Neuronal stem cell (in vitro differentiated cells): Measurements from ENCODE around the gene PDGFD.

Source experiments
- DNase-seq: peaks from one replicate; pipeline ENCODE4 v3.0.0-alpha.2; 2013; ENCODE audit warnings: low spot score
- H2AFZ ChIP-seq: one replicate; pipeline ENCODE4 v1.6.1; 2013; ENCODE audit warnings: mild to moderate bottlenecking, low read length, inconsistent platforms
- H2AK5ac ChIP-seq: 2 replicates; pipeline ENCODE4 v1.6.1; 2013; ENCODE audit warnings: low read depth, mild to moderate bottlenecking, inconsistent platforms, low read length, moderate library complexity, mixed read lengths
- H2BK120ac ChIP-seq: 2 replicates; pipeline ENCODE4 v1.6.1; 2013; ENCODE audit warnings: low read depth, mild to moderate bottlenecking, inconsistent platforms, low read length, moderate library complexity, mixed read lengths
- H2BK12ac ChIP-seq: one replicate; pipeline ENCODE4 v1.6.1; 2013; ENCODE audit warnings: low read length, inconsistent platforms
- H2BK15ac ChIP-seq: 2 replicates; pipeline ENCODE4 v1.6.1; 2013; ENCODE audit warnings: mild to moderate bottlenecking, low read length, inconsistent platforms, mixed read lengths
- H2BK5ac ChIP-seq: one replicate; pipeline ENCODE4 v1.6.1; 2013; ENCODE audit warnings: inconsistent platforms, mild to moderate bottlenecking, low read length, moderate library complexity
- H3K14ac ChIP-seq: one replicate; pipeline ENCODE4 v1.6.1; 2013; ENCODE audit warnings: low read length, inconsistent platforms
- H3K18ac ChIP-seq: 2 replicates; pipeline ENCODE4 v1.6.1; 2013; ENCODE audit warnings: low read length, inconsistent platforms
- H3K23ac ChIP-seq: 2 replicates; pipeline ENCODE4 v1.6.1; 2013; ENCODE audit warnings: low read depth, mild to moderate bottlenecking, mixed read lengths, low read length, inconsistent platforms; ENCODE audit not compliant: poor library complexity
- H3K27ac ChIP-seq: replicated peaks from 3 replicates; pipeline ENCODE4 v1.5.1; 2013; ENCODE audit warnings: low read length, inconsistent platforms
- H3K27me3 ChIP-seq, 3 experiments: 2 replicates each; pipeline ENCODE4 v1.6.1; 2013; ENCODE audit warnings: low read length in 3 of 3, mild to moderate bottlenecking in 2 of 3, inconsistent platforms in 1 of 3, low read depth in 1 of 3, mixed read lengths in 1 of 3, moderate library complexity in 1 of 3; ENCODE audit not compliant: control insufficient read depth in 3 of 3, insufficient read depth in 3 of 3
- H3K36me3 ChIP-seq, 2 donors: replicated peaks in 1 of 2; 2 replicates each; pipeline ENCODE4 v1.6.1; 2013; ENCODE audit warnings: low read length in 2 of 2; ENCODE audit not compliant: control insufficient read depth in 2 of 2, insufficient read depth in 2 of 2
- H3K4ac ChIP-seq: 2 replicates; pipeline ENCODE4 v1.6.1; 2013; ENCODE audit warnings: inconsistent platforms, mild to moderate bottlenecking, low read length, moderate library complexity
- H3K4me1 ChIP-seq, 2 donors: 1 replicate in 1 of 2; 2 replicates in 1 of 2; pipeline ENCODE4 v1.6.1; 2013; ENCODE audit warnings: low read length in 2 of 2, low read depth in 1 of 2; ENCODE audit not compliant: control insufficient read depth in 2 of 2, insufficient read depth in 1 of 2
- H3K4me2 ChIP-seq: one replicate; pipeline ENCODE4 v1.6.1; 2013; ENCODE audit warnings: mild to moderate bottlenecking, low read length, inconsistent platforms; ENCODE audit not compliant: insufficient read depth, poor library complexity, severe bottlenecking
- H3K4me3 ChIP-seq, 2 donors: 2 replicates each; pipeline ENCODE4 v1.5.1; 2013; ENCODE audit warnings: low read length in 2 of 2, mild to moderate bottlenecking in 2 of 2, inconsistent platforms in 1 of 2, moderate library complexity in 1 of 2
- H3K79me1 ChIP-seq: one replicate; pipeline ENCODE4 v1.6.1; 2013; ENCODE audit warnings: low read depth, mild to moderate bottlenecking, inconsistent platforms, low read length, moderate library complexity
- H3K9ac ChIP-seq: one replicate; pipeline ENCODE4 v1.6.1; 2013; ENCODE audit warnings: mild to moderate bottlenecking, low read depth, low read length, inconsistent platforms; ENCODE audit not compliant: poor library complexity
- H3K9me3 ChIP-seq, 2 donors: replicated peaks in 1 of 2; 2 replicates each; pipeline versions ENCODE3 to v1.6.1; 2013; ENCODE audit warnings: low read length in 2 of 2, mild to moderate bottlenecking in 2 of 2, inconsistent platforms in 1 of 2, low read depth in 1 of 2, mixed read lengths in 1 of 2, moderate library complexity in 1 of 2; ENCODE audit not compliant: control insufficient read depth in 2 of 2, insufficient read depth in 1 of 2
- H4K8ac ChIP-seq: one replicate; pipeline ENCODE4 v1.6.1; 2013; ENCODE audit warnings: low read depth, mild to moderate bottlenecking, inconsistent platforms, low read length, moderate library complexity
- H4K91ac ChIP-seq: one replicate; pipeline ENCODE4 v1.6.1; 2013; ENCODE audit warnings: low read length, low read depth, mild to moderate bottlenecking, inconsistent platforms; ENCODE audit not compliant: poor library complexity
- WGBS, 2 donors: extraction: QIAGEN DNeasy Blood & Tissue Kit; methylation state at CpG; one replicate each; pipeline ENCODE4 v1.1.7; 2013; ENCODE audit warnings: missing lambda C conversion rate in 2 of 2, mixed read lengths in 1 of 2; ENCODE audit not compliant: insufficient read length in 2 of 2, insufficient replicate concordance in 1 of 2; ENCODE audit errors: extremely low coverage in 2 of 2; 5-methylcytosine and 5-hydroxymethylcytosine counted together

The PDGFD gene

GRCh38 chr11:104094576-104094975 lies 69.4 kb downstream of the PDGFD start:
- Histone ChIP-seq H3K14ac (no peak overlapping the region), H2BK5ac (no peak overlapping the region), H3K9me3 (no peaks in the 10 kb centered on the region), H2BK120ac (no peak overlapping the region), H3K18ac (no peak overlapping the region), H4K91ac (no peak overlapping the region), H2BK12ac (no peak overlapping the region), H3K27me3 (no peaks in the 10 kb centered on the region), H3K4me3 (no peak overlapping the region), H3K36me3 (no peaks in the 10 kb centered on the region), H3K4me1 (no peaks in the 10 kb centered on the region), H3K4ac (no peak overlapping the region), H3K27ac (no peak overlapping the region), H3K23ac (no peak overlapping the region), H3K9ac (no peak overlapping the region), H3K79me1 (no peaks in the 10 kb centered on the region), H2BK15ac (no peak overlapping the region), H4K8ac (no peak overlapping the region), H2AFZ (no peak overlapping the region), H2AK5ac (no peak overlapping the region), H3K4me2 (no peak overlapping the region)
- no CpG with 5 or more reads among the region's 3 CpGs for WGBS, 2 donors
- no peak for DNase-seq

- Histone ChIP-seq H3K4ac (no peak overlapping the region), H2AFZ (no peak overlapping the region)
- 100% methylated on average over 1 of the region's 5 CpGs for WGBS, 2 donors
These were observed 70.3 kb downstream of the PDGFD start for GRCh38 chr11:104093426-104094280.

GRCh38 chr11:104092744-104093143 lies 71.2 kb downstream of the PDGFD start:
- no peak overlapping the region for H4K91ac ChIP-seq
- WGBS, 2 donors = no CpG with 5 or more reads among the region's 2 CpGs
- no peak overlapping the region for H2BK5ac ChIP-seq

More at GRCh38 chr11:104093426-104094280, 70.3 kb downstream of the PDGFD start:
- Histone ChIP-seq H3K27me3 (no peaks in the 10 kb centered on the region), H4K91ac (no peak overlapping the region), H2BK15ac (no peak overlapping the region), H3K27ac (no peak overlapping the region), H3K14ac (no peak overlapping the region), H2BK120ac (no peak overlapping the region), H3K4me3 (no peak overlapping the region), H3K4me2 (no peak overlapping the region), H3K23ac (no peak overlapping the region), H3K18ac (no peak overlapping the region), H2BK12ac (no peak overlapping the region), H3K4me1 (no peaks in the 10 kb centered on the region), H4K8ac (no peak overlapping the region), H3K9me3 (no peaks in the 10 kb centered on the region), H3K79me1 (no peaks in the 10 kb centered on the region), H2AK5ac (no peak overlapping the region), H3K9ac (no peak overlapping the region), H3K36me3 (no peaks in the 10 kb centered on the region), H2BK5ac (no peak overlapping the region)
- DNase-seq = no peak

GRCh38 chr11:104091281-104092096 lies 72.5 kb downstream of the PDGFD start:
- Histone ChIP-seq H3K9ac (no peak overlapping the region), H2BK120ac (no peak overlapping the region), H3K27ac (no peak overlapping the region), H2AFZ (no peak overlapping the region), H3K18ac (no peak overlapping the region), H2AK5ac (no peak overlapping the region), H3K4me1 (no peaks in the 10 kb centered on the region), H4K91ac (no peak overlapping the region), H3K4me3 (no peak overlapping the region), H2BK5ac (no peak overlapping the region), H3K14ac (no peak overlapping the region), H4K8ac (no peak overlapping the region), H2BK15ac (no peak overlapping the region), H3K79me1 (no peaks in the 10 kb centered on the region), H3K36me3 (no peaks in the 10 kb centered on the region), H3K23ac (no peak overlapping the region), H2BK12ac (no peak overlapping the region), H3K4ac (no peak overlapping the region), H3K9me3 (no peaks in the 10 kb centered on the region), H3K27me3 (no peaks in the 10 kb centered on the region), H3K4me2 (no peak overlapping the region)
- no CpG with 5 or more reads among the region's 4 CpGs for WGBS, 2 donors
- DNase-seq = no peak

More at GRCh38 chr11:104092744-104093143, 71.2 kb downstream of the PDGFD start:
- Histone ChIP-seq H2BK15ac (no peak overlapping the region), H3K9me3 (no peaks in the 10 kb centered on the region), H3K9ac (no peak overlapping the region), H2AK5ac (no peak overlapping the region), H3K4ac (no peak overlapping the region), H3K36me3 (no peaks in the 10 kb centered on the region), H3K18ac (no peak overlapping the region), H4K8ac (no peak overlapping the region), H2AFZ (no peak overlapping the region), H2BK120ac (no peak overlapping the region), H3K4me1 (no peaks in the 10 kb centered on the region), H3K14ac (no peak overlapping the region), H3K79me1 (no peaks in the 10 kb centered on the region), H3K4me3 (no peak overlapping the region), H3K23ac (no peak overlapping the region), H3K27ac (no peak overlapping the region), H3K27me3 (no peaks in the 10 kb centered on the region), H3K4me2 (no peak overlapping the region), H2BK12ac (no peak overlapping the region)
- no peak for DNase-seq
